ENCODE results near the gene PIK3CB.

The PIK3CB gene

DNA sequence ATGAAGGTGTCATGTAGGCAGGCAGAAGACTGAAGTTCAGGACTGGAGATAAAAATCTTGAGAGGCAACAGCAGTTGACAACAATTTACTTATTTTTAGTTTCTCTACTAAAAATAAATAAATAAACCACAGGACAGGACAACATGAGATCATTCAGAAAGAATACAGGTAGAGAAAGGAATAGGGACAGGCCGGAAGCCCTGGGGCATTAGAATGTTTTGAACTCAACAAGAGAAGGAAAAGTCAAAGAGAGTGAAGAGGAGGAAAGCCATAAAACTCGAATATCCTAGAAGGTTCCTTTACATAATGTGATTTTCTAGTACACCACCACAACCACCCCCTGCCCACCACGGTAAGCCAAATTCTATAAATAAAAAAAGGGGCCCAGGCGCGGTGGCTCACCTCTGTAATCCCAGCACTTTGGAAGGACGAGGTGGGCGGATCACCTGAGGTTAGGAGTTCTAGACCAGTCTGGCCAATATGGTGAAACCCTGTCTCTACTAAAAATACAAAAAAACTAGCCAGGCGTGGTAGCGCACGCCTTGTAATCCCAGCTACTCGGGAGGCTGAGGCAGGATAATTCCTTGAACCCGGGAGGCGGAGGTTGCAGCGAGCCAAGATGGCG, 4.7 kb downstream of the PIK3CB start:
- TF ChIP-seq, protein P1, sequence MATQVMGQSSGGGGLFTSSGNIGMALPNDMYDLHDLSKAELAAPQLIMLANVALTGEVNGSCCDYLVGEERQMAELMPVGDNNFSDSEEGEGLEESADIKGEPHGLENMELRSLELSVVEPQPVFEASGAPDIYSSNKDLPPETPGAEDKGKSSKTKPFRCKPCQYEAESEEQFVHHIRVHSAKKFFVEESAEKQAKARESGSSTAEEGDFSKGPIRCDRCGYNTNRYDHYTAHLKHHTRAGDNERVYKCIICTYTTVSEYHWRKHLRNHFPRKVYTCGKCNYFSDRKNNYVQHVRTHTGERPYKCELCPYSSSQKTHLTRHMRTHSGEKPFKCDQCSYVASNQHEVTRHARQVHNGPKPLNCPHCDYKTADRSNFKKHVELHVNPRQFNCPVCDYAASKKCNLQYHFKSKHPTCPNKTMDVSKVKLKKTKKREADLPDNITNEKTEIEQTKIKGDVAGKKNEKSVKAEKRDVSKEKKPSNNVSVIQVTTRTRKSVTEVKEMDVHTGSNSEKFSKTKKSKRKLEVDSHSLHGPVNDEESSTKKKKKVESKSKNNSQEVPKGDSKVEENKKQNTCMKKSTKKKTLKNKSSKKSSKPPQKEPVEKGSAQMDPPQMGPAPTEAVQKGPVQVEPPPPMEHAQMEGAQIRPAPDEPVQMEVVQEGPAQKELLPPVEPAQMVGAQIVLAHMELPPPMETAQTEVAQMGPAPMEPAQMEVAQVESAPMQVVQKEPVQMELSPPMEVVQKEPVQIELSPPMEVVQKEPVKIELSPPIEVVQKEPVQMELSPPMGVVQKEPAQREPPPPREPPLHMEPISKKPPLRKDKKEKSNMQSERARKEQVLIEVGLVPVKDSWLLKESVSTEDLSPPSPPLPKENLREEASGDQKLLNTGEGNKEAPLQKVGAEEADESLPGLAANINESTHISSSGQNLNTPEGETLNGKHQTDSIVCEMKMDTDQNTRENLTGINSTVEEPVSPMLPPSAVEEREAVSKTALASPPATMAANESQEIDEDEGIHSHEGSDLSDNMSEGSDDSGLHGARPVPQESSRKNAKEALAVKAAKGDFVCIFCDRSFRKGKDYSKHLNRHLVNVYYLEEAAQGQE (IDR thresholded peaks at IDR 0.05; ENCODE audit: low read depth): no peak
- TF ChIP-seq EGR1 (IDR thresholded peaks at IDR 0.05): no peak
- no peak for TF ChIP-seq RAD21 (IDR thresholded peaks at IDR 0.05; ENCODE audit: low read depth)
- TF ChIP-seq, protein P2, sequence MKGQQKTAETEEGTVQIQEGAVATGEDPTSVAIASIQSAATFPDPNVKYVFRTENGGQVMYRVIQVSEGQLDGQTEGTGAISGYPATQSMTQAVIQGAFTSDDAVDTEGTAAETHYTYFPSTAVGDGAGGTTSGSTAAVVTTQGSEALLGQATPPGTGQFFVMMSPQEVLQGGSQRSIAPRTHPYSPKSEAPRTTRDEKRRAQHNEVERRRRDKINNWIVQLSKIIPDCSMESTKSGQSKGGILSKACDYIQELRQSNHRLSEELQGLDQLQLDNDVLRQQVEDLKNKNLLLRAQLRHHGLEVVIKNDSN (IDR thresholded peaks at IDR 0.05): no peak
- no peak for TF ChIP-seq EP300 (IDR thresholded peaks at IDR 0.05; ENCODE audit: borderline replicate concordance)
- TF ChIP-seq, protein P3, sequence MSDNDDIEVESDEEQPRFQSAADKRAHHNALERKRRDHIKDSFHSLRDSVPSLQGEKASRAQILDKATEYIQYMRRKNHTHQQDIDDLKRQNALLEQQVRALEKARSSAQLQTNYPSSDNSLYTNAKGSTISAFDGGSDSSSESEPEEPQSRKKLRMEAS (IDR thresholded peaks at IDR 0.05): no peak
- TF ChIP-seq TAF1 (IDR thresholded peaks at IDR 0.05; ENCODE audit: low read depth): no peak
- TF ChIP-seq TCF12 (IDR thresholded peaks at IDR 0.05; ENCODE audit: low read depth): no peak
- TF ChIP-seq ZBTB7A (IDR thresholded peaks at IDR 0.05; ENCODE audit: low read depth): no peak
- no peak for TF ChIP-seq FOXM1 (IDR thresholded peaks at IDR 0.05; ENCODE audit: borderline replicate concordance, low read depth)
- no peak for TF ChIP-seq YY1 (IDR thresholded peaks at IDR 0.05; ENCODE audit: low read depth)
- no peak for TF ChIP-seq CEBPB (IDR thresholded peaks at IDR 0.05)
- TF ChIP-seq CREB1 (IDR thresholded peaks at IDR 0.05; ENCODE audit: low read depth): no peak
- no peak for TF ChIP-seq TEAD4 (IDR thresholded peaks at IDR 0.05)
- no peak for TF ChIP-seq NFIC (IDR thresholded peaks at IDR 0.05)

DNA sequence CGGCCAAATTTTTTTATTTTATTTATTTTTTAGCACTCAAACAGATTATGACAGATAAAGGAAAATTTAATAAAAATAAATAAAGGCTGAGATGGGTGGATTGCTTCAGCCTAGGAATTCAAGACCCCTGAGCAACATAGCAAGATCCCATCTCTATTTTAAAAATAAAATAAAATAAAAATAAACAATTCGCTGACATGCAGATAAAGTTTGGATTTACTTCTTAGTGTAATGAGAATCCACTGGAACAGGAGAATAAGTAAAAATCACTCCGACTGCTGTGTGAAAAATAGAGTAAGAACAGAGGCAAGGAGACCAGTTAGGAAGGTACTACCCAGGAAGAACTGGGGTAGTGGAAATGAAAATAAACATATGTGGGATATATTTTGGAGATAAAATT, 5.6 kb downstream of the PIK3CB start:
- TF ChIP-seq TEAD4 (IDR thresholded peaks at IDR 0.05): no peak
- TF ChIP-seq, protein P1 (IDR thresholded peaks at IDR 0.05; ENCODE audit: low read depth): no peak

DNA sequence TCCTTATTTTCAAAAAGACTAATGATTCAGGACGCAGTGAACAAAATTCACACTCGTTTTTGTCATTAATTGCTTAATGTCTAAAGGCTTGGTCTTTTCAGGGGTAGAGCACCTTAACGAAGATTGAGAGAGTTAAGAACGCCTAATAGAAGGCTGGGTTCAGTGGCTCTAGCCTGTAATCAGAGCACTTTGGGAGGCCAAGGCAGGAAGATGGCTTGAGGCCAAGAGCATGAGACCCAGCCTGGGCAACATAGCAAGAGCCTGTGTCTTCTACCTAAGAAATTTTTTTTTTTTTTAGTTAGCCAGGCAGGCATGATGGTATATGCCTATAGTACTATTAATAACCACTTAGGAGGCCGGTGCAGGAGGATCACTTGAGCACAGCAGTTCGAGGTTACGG, 7.5 kb downstream of the PIK3CB start:
- TF ChIP-seq CREB1 (IDR thresholded peaks at IDR 0.05; ENCODE audit: low read depth): no peak
- TF ChIP-seq RAD21 (IDR thresholded peaks at IDR 0.05; ENCODE audit: low read depth): no peak
- no peak for TF ChIP-seq EP300 (IDR thresholded peaks at IDR 0.05; ENCODE audit: borderline replicate concordance)
- no peak for TF ChIP-seq EGR1 (IDR thresholded peaks at IDR 0.05)
- TF ChIP-seq, protein P2 (IDR thresholded peaks at IDR 0.05): no peak

DNA sequence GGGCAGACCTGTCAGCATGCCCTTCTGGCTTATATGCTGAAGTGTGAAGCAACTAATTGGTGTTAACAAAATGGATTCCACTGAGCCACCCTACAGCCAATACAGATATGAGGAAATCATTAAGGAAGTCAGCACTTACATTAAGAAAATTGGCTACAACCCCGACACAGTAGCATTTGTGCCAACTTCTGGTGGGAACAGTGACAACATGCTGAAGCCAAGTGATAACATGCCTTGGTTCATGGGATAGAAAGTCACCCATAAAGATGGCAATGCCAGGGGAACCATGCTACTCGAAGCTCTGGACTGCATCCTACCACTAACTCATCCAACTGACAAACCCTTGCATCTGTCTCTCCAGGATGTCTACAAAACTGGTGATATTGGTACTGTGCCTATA, 9.4 kb downstream of the PIK3CB start:
- TF ChIP-seq YY1 (IDR thresholded peaks at IDR 0.05; ENCODE audit: low read depth): no peak

DNA sequence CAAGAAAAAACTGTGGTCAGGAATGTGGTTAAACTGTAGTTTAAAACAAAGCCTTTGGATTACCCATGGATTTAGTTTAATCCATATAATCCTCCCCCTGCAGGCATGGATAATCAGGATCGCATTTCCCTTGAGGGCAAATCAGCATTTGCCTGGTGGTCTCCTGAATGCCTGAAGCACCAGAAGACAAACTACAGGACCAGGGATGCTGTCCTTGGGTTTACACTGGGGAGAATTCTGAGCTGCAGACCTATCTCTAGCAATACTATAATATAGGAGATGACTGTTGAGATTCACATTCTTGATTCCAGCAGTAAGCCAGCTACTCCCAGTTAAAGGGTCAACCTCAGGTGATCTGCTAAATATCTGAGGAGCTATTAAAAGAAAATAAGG, 10.6 kb downstream of the PIK3CB start:
- TF ChIP-seq, protein P3 (IDR thresholded peaks at IDR 0.05): 0 out of 2 replicates have a peak, but pooled peaks have one; percentile 8
- TF ChIP-seq, protein P1 (IDR thresholded peaks at IDR 0.05; ENCODE audit: low read depth): no peak

Data from Ishikawa (cell line).